ENCODE results near the gene ZSWIM2. TPM values are rescaled to one million over a fixed set of nuclear protein-coding genes. Genes with fewer than 3 reads are reported as not detected.

The ZSWIM2 gene
- total and polyA plus RNA-seq, 7 experiments from 2014 or later, result not detected

DNA sequence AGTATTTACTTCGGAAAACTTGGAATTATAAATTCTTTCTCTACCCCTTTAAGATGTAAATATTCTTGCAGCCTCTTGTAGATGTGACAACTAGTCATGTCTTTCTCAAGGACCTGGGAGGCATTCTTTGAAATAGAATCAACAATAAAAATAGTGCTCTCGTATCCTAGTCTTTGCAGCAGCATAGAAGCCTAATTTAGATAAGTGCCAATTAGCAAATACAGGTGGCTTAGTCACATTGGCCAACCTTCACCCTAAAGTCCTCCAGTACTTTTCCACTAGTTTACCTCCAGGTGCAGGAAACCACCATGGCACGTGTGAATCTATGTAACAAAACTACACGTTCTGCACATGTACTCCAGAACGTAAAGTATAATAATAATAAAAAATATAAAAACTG lies 3.5 kb upstream of the ZSWIM2 start:
- no peak overlapping the region for H3K4me3 ChIP-seq (ENCODE audit: low read length)
- H3K9me3 ChIP-seq (ENCODE audit: control insufficient read depth in 2 of 3, low read length in 3 of 3), result no peaks in the 10 kb centered on the region
- CTCF ChIA-PET, result no interaction called here
- Mint-ChIP-seq H3K27ac (no peak overlapping the region), H3K36me3 (peaks cover 0 to 4% (median 0%) of the 10 kb centered on the region in 5 donors), H3K4me1 (peaks cover 0 to 16% (median 12%) of the 10 kb centered on the region in 7 donors), H3K27me3 (peaks cover 14 to 24% (median 17%) of the 10 kb centered on the region in 5 donors), H3K9me3 (peaks cover 0 to 16% (median 4%) of the 10 kb centered on the region in 11 donors), H3K4me3 (no peak overlapping the region)
- no peak for DNase-seq
- POLR2A ChIA-PET, result no interaction called here
- H3K27me3 ChIP-seq (ENCODE audit: control insufficient read depth in 2 of 2, insufficient read depth in 2 of 2, low read length in 2 of 2), result no peaks in the 10 kb centered on the region
- intact Hi-C loops (cut with micrococcal nuclease), result no loop called here
- H3K36me3 ChIP-seq (ENCODE audit: control insufficient read depth in 2 of 3, insufficient read depth in 3 of 3, low read length in 3 of 3), result no peaks in the 10 kb centered on the region
- no peak overlapping the region for H3K27ac ChIP-seq (ENCODE audit: low read depth, low read length)
- ATAC-seq, result no peak
- H3K4me1 ChIP-seq (ENCODE audit: control insufficient read depth in 2 of 2, insufficient read depth in 2 of 2, low read length in 2 of 2), result no peaks in the 10 kb centered on the region

DNA sequence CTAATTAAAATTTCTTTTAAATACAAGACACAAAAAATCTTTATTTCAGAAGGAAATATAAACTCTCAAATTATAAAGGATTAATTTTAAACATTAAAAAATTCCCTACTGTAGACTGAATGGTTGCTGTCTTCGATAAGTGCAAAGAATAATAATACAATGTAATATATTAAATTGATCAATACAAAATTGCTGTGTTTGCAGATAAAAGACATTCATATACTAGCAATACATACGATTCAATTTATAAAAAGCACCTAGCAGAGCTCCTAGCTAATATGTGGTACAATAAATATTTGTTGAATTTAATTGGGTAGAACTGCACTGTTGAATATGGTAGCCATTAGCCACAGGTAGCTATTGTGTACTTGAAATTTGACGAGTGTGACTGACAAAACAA lies 6.6 kb downstream of the ZSWIM2 start:
- no peaks in the 10 kb centered on the region for H3K9me3 ChIP-seq (ENCODE audit: control insufficient read depth in 2 of 3, low read length in 3 of 3)
- ChIA-PET POLR2A (no interaction called here), CTCF (no interaction called here)
- H3K27me3 ChIP-seq (ENCODE audit: control insufficient read depth in 2 of 2, insufficient read depth in 2 of 2, low read length in 2 of 2), result no peaks in the 10 kb centered on the region
- intact Hi-C loops (cut with micrococcal nuclease), result no loop called here
- DNase-seq, result no peak
- ATAC-seq, result no peak
- Mint-ChIP-seq H3K4me1 (no peaks in the 10 kb centered on the region), H3K36me3 (no peaks in the 10 kb centered on the region), H3K27ac (no peak overlapping the region), H3K9me3 (peaks cover 0 to 1% (median 0%) of the 10 kb centered on the region in 11 donors), H3K4me3 (no peak overlapping the region), H3K27me3 (peaks cover 0 to 22% (median 15%) of the 10 kb centered on the region in 5 donors)
- no peaks in the 10 kb centered on the region for H3K4me1 ChIP-seq (ENCODE audit: control insufficient read depth in 2 of 2, insufficient read depth in 2 of 2, low read length in 2 of 2)
- H3K4me3 ChIP-seq (ENCODE audit: low read length), result no peak overlapping the region
- H3K27ac ChIP-seq (ENCODE audit: low read depth, low read length), result no peak overlapping the region
- no peaks in the 10 kb centered on the region for H3K36me3 ChIP-seq (ENCODE audit: control insufficient read depth in 2 of 3, insufficient read depth in 3 of 3, low read length in 3 of 3)

DNA sequence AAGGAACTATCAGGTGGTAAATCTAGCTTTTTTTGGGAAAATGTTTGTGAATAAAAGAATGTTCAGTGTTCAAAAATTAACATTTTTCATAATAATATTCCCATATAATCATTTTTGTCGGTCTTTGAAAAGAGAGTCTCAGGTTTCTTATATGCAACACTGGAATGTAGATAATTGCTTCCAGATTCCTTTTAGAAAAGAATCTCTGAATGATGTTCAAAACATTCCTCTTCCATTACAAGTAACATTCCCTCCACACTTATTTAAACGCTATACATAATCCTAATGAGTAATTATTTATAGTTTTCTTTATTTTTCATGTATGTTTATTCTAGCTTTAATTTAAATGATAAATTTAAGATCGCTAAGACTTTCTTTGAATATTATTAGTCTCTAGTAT lies 7.0 kb downstream of the ZSWIM2 start:
- ChIA-PET CTCF (no interaction called here), POLR2A (no interaction called here)
- intact Hi-C loops (cut with micrococcal nuclease), result no loop called here
- Mint-ChIP-seq H3K27me3 (peaks cover 0 to 21% (median 15%) of the 10 kb centered on the region in 5 donors), H3K9me3 (peaks cover 0 to 1% (median 0%) of the 10 kb centered on the region in 11 donors), H3K36me3 (no peaks in the 10 kb centered on the region), H3K4me1 (no peaks in the 10 kb centered on the region), H3K27ac (no peak overlapping the region), H3K4me3 (no peak overlapping the region)
- no peaks in the 10 kb centered on the region for H3K27me3 ChIP-seq (ENCODE audit: control insufficient read depth in 2 of 2, insufficient read depth in 2 of 2, low read length in 2 of 2)
- no peak overlapping the region for H3K27ac ChIP-seq (ENCODE audit: low read depth, low read length)
- no peaks in the 10 kb centered on the region for H3K4me1 ChIP-seq (ENCODE audit: control insufficient read depth in 2 of 2, insufficient read depth in 2 of 2, low read length in 2 of 2)
- DNase-seq (no peak), ATAC-seq (no peak)
- H3K36me3 ChIP-seq (ENCODE audit: control insufficient read depth in 2 of 3, insufficient read depth in 3 of 3, low read length in 3 of 3), result no peaks in the 10 kb centered on the region
- H3K9me3 ChIP-seq (ENCODE audit: control insufficient read depth in 2 of 3, low read length in 3 of 3), result no peaks in the 10 kb centered on the region
- no peak overlapping the region for H3K4me3 ChIP-seq (ENCODE audit: low read length)

DNA sequence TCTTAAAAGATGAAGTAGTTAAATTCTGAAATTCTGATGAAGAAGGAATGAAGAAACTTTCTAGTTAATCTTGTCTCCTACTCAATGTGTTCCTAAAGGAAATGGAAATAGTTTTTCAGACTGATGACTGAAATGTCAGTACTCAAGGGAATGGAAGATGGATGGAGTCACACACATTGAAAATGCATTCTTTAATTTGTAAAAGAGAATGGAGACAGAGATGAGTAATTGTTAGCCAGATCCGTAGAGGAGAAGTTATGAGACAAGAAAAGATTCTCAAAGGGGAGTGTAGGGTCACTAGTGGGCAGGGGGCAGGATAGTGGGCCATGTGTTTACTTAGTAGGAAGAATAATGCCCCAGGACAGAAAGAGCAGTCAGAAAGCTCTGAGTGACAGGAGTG lies 13.3 kb downstream of the ZSWIM2 start:
- ATAC-seq (no peak), DNase-seq (no peak)
- H3K27me3 ChIP-seq (ENCODE audit: control insufficient read depth in 2 of 2, insufficient read depth in 2 of 2, low read length in 2 of 2), result no peaks in the 10 kb centered on the region
- Mint-ChIP-seq H3K27ac (no peak overlapping the region), H3K27me3 (peaks cover 0 to 5% (median 0%) of the 10 kb centered on the region in 5 donors), H3K4me3 (no peak overlapping the region), H3K36me3 (no peaks in the 10 kb centered on the region), H3K9me3 (peaks cover 0 to 8% (median 0%) of the 10 kb centered on the region in 11 donors), H3K4me1 (no peaks in the 10 kb centered on the region)
- H3K27ac ChIP-seq (ENCODE audit: low read depth, low read length), result no peak overlapping the region
- H3K36me3 ChIP-seq (ENCODE audit: control insufficient read depth in 2 of 3, insufficient read depth in 3 of 3, low read length in 3 of 3), result no peaks in the 10 kb centered on the region
- ChIA-PET POLR2A (no interaction called here), CTCF (no interaction called here)
- H3K4me1 ChIP-seq (ENCODE audit: control insufficient read depth in 2 of 2, insufficient read depth in 2 of 2, low read length in 2 of 2), result no peaks in the 10 kb centered on the region
- H3K9me3 ChIP-seq (ENCODE audit: control insufficient read depth in 2 of 3, low read length in 3 of 3), result no peaks in the 10 kb centered on the region
- no peak overlapping the region for H3K4me3 ChIP-seq (ENCODE audit: low read length)
- intact Hi-C loops (cut with micrococcal nuclease), result no loop called here

DNA sequence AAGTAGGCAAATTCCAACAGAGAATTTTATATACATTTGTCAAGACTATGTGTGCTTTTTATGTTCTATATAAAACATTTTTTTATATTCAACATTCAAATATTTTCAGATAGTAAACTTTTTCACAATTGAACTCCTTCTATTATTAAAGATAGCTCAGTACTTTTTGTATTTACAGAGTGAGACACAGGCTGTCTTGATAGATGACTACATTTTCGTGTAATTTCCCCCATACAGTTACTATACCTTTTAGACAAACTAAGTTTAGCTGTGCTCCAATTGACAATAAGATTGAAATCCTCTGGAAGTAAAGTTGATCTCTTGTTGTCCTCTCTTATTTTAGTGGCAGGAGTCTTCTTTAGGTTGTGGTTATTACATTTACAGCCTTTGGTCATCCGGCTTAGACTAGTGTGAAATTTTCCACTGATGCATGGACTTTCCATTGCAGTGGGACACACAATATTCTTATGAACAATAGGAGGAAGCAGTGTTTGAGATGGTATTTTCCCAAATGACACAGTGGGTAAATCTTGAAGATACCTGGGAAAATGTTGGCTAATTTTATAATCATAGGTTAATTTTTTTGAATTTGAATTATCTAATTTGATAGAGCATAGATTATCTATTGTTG lies 21.0 kb downstream of the ZSWIM2 start:
- H3K36me3 Mint-ChIP-seq, result no peaks in the 10 kb centered on the region
- H3K4me1 Mint-ChIP-seq, result no peaks in the 10 kb centered on the region
- no peaks in the 10 kb centered on the region for H3K4me1 ChIP-seq (ENCODE audit: control insufficient read depth in 2 of 2, insufficient read depth in 2 of 2, low read length in 2 of 2)
- CTCF ChIA-PET, result no interaction called here
- ATAC-seq (no peak), DNase-seq (no peak)
- no peaks in the 10 kb centered on the region for H3K27me3 Mint-ChIP-seq
- H3K4me3 ChIP-seq (ENCODE audit: low read length), result no peak overlapping the region
- no peak overlapping the region for H3K27ac ChIP-seq (ENCODE audit: low read depth, low read length)
- no peaks in the 10 kb centered on the region for H3K27me3 ChIP-seq (ENCODE audit: control insufficient read depth in 2 of 2, insufficient read depth in 2 of 2, low read length in 2 of 2)
- intact Hi-C loops (cut with micrococcal nuclease), result no loop called here
- no peaks in the 10 kb centered on the region for H3K9me3 ChIP-seq (ENCODE audit: control insufficient read depth in 2 of 3, low read length in 3 of 3)
- H3K36me3 ChIP-seq (ENCODE audit: control insufficient read depth in 2 of 3, insufficient read depth in 3 of 3, low read length in 3 of 3), result no peaks in the 10 kb centered on the region
- no peak overlapping the region for H3K4me3 Mint-ChIP-seq
- POLR2A ChIA-PET, result no interaction called here
- H3K9me3 Mint-ChIP-seq, result peaks cover 0 to 4% (median 0%) of the 10 kb centered on the region in 11 donors
- no peak overlapping the region for H3K27ac Mint-ChIP-seq

DNA sequence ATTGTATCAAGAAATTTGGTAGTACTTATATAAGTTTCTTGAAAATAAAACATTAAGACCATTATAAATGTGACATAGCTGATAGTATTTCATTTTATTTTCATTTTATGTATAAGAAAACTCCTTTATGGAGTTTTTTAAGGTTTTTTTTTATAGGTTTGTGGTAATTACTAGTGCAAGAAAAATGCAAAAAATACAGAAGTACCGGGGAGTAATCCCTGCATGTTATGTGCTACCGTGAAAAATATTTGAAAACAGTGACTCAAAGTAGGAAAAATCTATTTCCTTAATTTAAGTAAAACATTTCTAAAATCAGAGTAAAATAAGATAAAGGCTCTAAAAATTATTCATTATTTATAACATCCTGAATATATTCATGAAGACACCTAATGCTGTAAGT lies 21.6 kb downstream of the ZSWIM2 start:
- intact Hi-C loops (cut with micrococcal nuclease), result no loop called here
- Histone ChIP-seq H3K9me3 (ENCODE audit: control insufficient read depth in 2 of 3, low read length in 3 of 3) (no peaks in the 10 kb centered on the region), H3K36me3 (ENCODE audit: control insufficient read depth in 2 of 3, insufficient read depth in 3 of 3, low read length in 3 of 3) (no peaks in the 10 kb centered on the region), H3K27me3 (ENCODE audit: control insufficient read depth in 2 of 2, insufficient read depth in 2 of 2, low read length in 2 of 2) (no peaks in the 10 kb centered on the region), H3K4me3 (ENCODE audit: low read length) (no peak overlapping the region), H3K4me1 (ENCODE audit: control insufficient read depth in 2 of 2, insufficient read depth in 2 of 2, low read length in 2 of 2) (no peaks in the 10 kb centered on the region), H3K27ac (ENCODE audit: low read depth, low read length) (no peak overlapping the region)
- ChIA-PET CTCF (no interaction called here), POLR2A (no interaction called here)
- H3K27ac Mint-ChIP-seq, result no peak overlapping the region
- DNase-seq (no peak), ATAC-seq (no peak)
- peaks cover 0 to 4% (median 0%) of the 10 kb centered on the region in 11 donors for H3K9me3 Mint-ChIP-seq
- H3K4me1 Mint-ChIP-seq, result no peaks in the 10 kb centered on the region
- H3K36me3 Mint-ChIP-seq, result no peaks in the 10 kb centered on the region
- no peaks in the 10 kb centered on the region for H3K27me3 Mint-ChIP-seq
- no peak overlapping the region for H3K4me3 Mint-ChIP-seq

DNA sequence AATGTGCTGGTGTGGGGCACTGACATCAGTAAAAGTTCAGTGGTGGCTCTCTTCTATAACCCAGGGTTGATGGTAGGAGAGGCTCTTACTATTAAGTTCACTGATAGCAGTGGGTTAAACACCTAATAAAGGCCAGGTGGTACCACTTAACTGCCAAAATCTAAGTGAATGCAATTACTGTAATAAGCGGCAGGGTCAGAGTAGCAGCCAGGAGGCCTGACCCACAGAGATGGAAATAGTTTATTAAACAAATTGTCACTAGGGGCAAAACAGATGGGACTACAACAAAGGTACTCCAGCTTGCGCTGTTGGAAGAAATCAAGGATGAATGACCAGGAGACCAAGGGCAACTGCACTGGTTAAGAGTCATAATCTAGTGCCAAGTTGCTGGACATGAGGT lies 26.6 kb downstream of the ZSWIM2 start:
- H3K36me3 Mint-ChIP-seq, result no peaks in the 10 kb centered on the region
- H3K9me3 Mint-ChIP-seq, result peaks cover 0 to 8% (median 0%) of the 10 kb centered on the region in 11 donors
- no peaks in the 10 kb centered on the region for H3K9me3 ChIP-seq (ENCODE audit: control insufficient read depth in 2 of 3, low read length in 3 of 3)
- intact Hi-C loops (cut with micrococcal nuclease), result no loop called here
- H3K27ac ChIP-seq (ENCODE audit: low read depth, low read length), result no peak overlapping the region
- no peaks in the 10 kb centered on the region for H3K27me3 ChIP-seq (ENCODE audit: control insufficient read depth in 2 of 2, insufficient read depth in 2 of 2, low read length in 2 of 2)
- CTCF ChIA-PET, result no interaction called here
- DNase-seq (no peak), ATAC-seq (no peak)
- H3K4me1 ChIP-seq (ENCODE audit: control insufficient read depth in 2 of 2, insufficient read depth in 2 of 2, low read length in 2 of 2), result no peaks in the 10 kb centered on the region
- H3K27me3 Mint-ChIP-seq, result no peaks in the 10 kb centered on the region
- POLR2A ChIA-PET, result no interaction called here
- H3K36me3 ChIP-seq (ENCODE audit: control insufficient read depth in 2 of 3, insufficient read depth in 3 of 3, low read length in 3 of 3), result no peaks in the 10 kb centered on the region
- H3K27ac Mint-ChIP-seq, result no peak overlapping the region
- H3K4me3 Mint-ChIP-seq, result no peak overlapping the region
- H3K4me1 Mint-ChIP-seq, result no peaks in the 10 kb centered on the region
- no peak overlapping the region for H3K4me3 ChIP-seq (ENCODE audit: low read length)

All from naive thymus-derived CD4-positive, alpha-beta T cell (primary cell).